ENCODE measurements around the gene BCL3.

The BCL3 gene

DNA sequence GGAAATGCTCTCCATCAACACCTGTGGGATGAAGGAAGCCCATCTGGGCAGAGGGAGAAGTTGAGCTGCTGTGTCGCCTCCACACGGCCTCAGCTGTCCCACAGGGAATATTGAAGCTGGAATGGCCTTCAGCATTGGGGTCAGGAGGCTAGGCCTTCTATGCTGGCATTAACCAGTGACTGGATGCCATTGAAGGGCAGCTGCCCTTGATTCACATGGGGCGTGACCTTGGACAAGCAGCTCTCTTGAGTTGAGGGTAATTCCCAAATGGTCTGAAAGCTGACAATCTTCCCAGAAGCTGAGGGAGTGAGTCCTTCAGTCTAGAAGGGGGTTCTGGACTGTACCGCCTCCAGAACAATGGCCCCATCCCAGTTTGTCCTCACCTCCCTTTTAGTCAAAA, 6.7 kb downstream of the BCL3 start:
- Mint-ChIP-seq H3K36me3 (ENCODE audit: low read depth) (peaks cover 10% of the 10 kb centered on the region), H3K4me1 (peaks cover 45% of the 10 kb centered on the region), H3K9me3 (no peaks in the 10 kb centered on the region), H3K27me3 (ENCODE audit: low read depth) (peaks cover 25% of the 10 kb centered on the region), H3K4me3 (peak overlapping the region; percentile 77 to 81 (median 80)), H3K27ac (peak overlapping the region; percentile 58 to 77 (median 59))
- TF ChIP-seq, protein P1, sequence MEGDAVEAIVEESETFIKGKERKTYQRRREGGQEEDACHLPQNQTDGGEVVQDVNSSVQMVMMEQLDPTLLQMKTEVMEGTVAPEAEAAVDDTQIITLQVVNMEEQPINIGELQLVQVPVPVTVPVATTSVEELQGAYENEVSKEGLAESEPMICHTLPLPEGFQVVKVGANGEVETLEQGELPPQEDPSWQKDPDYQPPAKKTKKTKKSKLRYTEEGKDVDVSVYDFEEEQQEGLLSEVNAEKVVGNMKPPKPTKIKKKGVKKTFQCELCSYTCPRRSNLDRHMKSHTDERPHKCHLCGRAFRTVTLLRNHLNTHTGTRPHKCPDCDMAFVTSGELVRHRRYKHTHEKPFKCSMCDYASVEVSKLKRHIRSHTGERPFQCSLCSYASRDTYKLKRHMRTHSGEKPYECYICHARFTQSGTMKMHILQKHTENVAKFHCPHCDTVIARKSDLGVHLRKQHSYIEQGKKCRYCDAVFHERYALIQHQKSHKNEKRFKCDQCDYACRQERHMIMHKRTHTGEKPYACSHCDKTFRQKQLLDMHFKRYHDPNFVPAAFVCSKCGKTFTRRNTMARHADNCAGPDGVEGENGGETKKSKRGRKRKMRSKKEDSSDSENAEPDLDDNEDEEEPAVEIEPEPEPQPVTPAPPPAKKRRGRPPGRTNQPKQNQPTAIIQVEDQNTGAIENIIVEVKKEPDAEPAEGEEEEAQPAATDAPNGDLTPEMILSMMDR (IDR thresholded peaks at IDR 0.05; ENCODE audit: unreplicated experiment in 3 of 3): no peak

DNA sequence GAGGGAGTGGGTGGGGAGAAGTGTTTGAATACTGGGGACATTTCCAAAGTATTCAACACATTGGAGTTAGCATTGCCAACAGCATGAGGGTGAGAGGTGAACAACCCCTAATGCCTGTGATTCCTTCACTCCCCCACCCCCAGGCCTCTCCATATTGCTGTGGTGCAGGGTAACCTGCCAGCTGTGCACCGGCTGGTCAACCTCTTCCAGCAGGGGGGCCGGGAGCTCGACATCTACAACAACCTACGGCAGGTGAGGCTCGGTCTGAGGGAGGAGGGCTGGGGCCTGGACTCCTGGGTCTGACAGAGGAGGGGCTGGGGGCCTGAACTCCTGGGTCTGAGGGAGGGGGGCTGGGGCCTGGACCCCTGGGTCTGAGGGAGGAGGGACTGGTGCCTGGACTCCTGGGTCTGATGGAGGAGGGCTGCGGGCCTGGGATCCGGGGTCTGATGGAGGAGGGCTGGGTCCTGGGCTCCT, 7.6 kb downstream of the BCL3 start:
- Mint-ChIP-seq H3K27ac (no peak overlapping the region), H3K36me3 (ENCODE audit: low read depth) (peaks cover 10% of the 10 kb centered on the region), H3K27me3 (ENCODE audit: low read depth) (peaks cover 25% of the 10 kb centered on the region), H3K4me3 (peak overlapping the region; percentile 59 to 61 (median 60)), H3K4me1 (peaks cover 45% of the 10 kb centered on the region), H3K9me3 (no peaks in the 10 kb centered on the region)
- TF ChIP-seq, protein P1 (IDR thresholded peaks at IDR 0.05; ENCODE audit: unreplicated experiment in 3 of 3): no peak

DNA sequence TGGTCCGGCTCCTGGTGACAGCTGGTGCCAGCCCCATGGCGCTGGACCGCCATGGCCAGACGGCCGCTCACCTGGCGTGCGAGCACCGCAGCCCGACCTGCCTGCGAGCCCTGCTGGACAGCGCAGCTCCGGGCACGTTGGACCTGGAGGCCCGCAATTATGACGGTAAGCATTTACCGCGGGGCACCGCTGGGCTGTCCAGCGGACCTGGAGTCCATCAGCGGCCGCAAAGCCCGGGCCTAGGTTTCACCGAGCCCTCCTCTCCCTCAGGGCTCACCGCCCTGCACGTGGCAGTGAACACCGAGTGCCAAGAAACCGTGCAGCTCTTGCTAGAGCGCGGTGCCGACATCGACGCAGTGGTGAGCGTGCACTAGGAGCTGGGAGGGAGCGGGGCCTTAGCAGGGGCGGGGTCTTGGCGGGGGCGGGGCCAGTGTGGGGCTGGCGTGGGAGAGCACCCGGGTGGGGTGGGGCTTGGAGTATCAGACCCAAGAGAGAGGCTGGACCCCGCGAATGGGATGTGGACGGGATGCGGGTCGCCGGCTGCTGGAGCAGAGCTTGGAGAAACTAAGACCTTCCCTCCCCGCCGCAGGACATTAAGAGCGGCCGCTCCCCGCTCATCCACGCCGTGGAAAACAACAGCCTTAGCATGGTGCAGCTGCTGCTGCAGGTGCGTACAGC, 8.7 kb downstream of the BCL3 start:
- H3K4me1 Mint-ChIP-seq: peaks cover 43% of the 10 kb centered on the region
- peaks cover 24% of the 10 kb centered on the region for H3K27me3 Mint-ChIP-seq (ENCODE audit: low read depth)
- peak overlapping the region; percentile 82 to 86 (median 85) for H3K4me3 Mint-ChIP-seq
- TF ChIP-seq, protein P1 (IDR thresholded peaks at IDR 0.05; ENCODE audit: unreplicated experiment in 3 of 3): no peak
- H3K9me3 Mint-ChIP-seq: no peaks in the 10 kb centered on the region
- peaks cover 10% of the 10 kb centered on the region for H3K36me3 Mint-ChIP-seq (ENCODE audit: low read depth)
- H3K27ac Mint-ChIP-seq: peak overlapping the region; percentile 70 to 79 (median 76)

DNA sequence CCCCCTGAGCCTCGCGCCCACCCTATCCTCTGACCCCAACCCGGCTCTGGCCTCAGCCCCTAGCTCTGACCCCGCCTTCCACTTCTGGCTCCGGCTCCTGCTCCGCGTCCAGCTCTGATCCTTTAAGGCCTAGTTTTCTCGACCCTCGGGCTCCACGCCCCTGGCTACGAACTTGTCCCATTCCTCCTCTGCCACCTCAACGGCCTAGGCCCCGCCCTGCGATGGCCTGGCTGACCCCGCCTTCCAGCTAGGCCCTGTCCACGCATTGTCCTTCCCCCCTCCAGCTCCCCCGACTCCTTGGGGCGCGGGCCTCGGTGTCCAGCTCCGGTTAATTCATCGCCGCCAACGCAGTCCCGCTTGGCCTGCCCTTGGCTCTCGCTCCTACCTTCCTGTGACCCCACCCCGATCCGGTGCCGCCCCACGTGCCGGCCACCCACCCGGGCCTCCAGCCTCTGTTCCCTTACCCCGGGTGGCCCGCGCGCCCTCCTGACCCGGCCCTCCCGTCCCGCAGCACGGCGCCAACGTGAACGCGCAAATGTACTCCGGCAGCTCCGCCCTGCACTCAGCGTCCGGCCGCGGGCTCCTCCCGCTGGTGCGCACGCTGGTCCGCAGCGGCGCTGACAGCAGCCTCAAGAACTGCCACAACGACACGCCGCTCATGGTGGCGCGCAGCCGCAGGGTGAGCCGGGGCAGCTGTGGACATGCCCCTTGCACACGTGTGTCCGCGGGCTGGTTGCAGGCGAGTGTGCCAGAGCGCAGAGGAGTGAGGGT, 9.4 kb downstream of the BCL3 start:
- TF ChIP-seq, protein P1 (IDR thresholded peaks at IDR 0.05; ENCODE audit: unreplicated experiment in 3 of 3): no peak
- Mint-ChIP-seq H3K4me1 (peaks cover 39% of the 10 kb centered on the region), H3K4me3 (peak overlapping the region; percentile 82 to 86 (median 85)), H3K36me3 (ENCODE audit: low read depth) (peaks cover 10% of the 10 kb centered on the region), H3K9me3 (no peaks in the 10 kb centered on the region), H3K27ac (peak overlapping the region; percentile 70 to 79 (median 76)), H3K27me3 (ENCODE audit: low read depth) (peaks cover 19% of the 10 kb centered on the region)

DNA sequence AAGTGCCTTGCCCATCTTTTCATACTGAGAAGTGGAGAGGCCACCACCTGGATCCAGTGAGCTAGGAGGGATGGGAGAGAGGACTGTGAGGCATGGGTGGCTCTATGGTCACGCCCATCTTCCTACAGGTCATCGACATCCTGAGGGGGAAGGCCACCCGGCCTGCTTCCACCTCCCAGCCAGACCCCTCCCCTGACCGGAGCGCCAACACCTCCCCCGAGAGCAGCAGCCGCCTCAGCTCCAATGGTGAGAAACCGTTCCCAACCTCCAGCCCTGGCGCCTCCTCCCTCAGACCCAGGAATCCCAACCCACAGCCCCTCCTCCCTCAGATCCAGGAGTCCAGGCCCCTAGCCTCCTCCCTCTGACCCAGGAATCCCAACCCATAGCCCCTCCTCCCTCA, 10.1 kb downstream of the BCL3 start:
- peak overlapping the region; percentile 58 to 79 (median 76) for H3K27ac Mint-ChIP-seq
- peak overlapping the region; percentile 82 to 86 (median 85) for H3K4me3 Mint-ChIP-seq
- peaks cover 19% of the 10 kb centered on the region for H3K27me3 Mint-ChIP-seq (ENCODE audit: low read depth)
- H3K9me3 Mint-ChIP-seq: no peaks in the 10 kb centered on the region
- TF ChIP-seq, protein P1 (IDR thresholded peaks at IDR 0.05; ENCODE audit: unreplicated experiment in 3 of 3): no peak
- peaks cover 10% of the 10 kb centered on the region for H3K36me3 Mint-ChIP-seq (ENCODE audit: low read depth)
- peaks cover 36% of the 10 kb centered on the region for H3K4me1 Mint-ChIP-seq

Measured in nephron (organoid).